CD14-positive monocyte (primary cell): ENCODE results near the gene ASTN2. TPM values are rescaled to one million over a fixed set of nuclear protein-coding genes. Genes with fewer than 3 reads are reported as not detected.

Experiments
- DNase-seq, 3 donors: peaks; one replicate each; pipeline ENCODE4 v3.0.0-alpha.2; 2011 to 2022
- H2AFZ ChIP-seq: 2 replicates; pipeline ENCODE4 v1.6.0; 2012; ENCODE audit warnings: mild to moderate bottlenecking, low read depth, low read length, inconsistent platforms; ENCODE audit not compliant: insufficient read depth, poor library complexity, severe bottlenecking
- H3K27ac ChIP-seq, 2 donors: 1 replicate in 1 of 2; 2 replicates in 1 of 2; pipeline ENCODE4 v1.5.1; 2012 to 2013; ENCODE audit warnings: low read length in 2 of 2, control low read depth in 1 of 2, inconsistent platforms in 1 of 2, low read depth in 1 of 2, mild to moderate bottlenecking in 1 of 2
- H3K27me3 ChIP-seq, 2 donors: one replicate each; pipeline versions ENCODE4 v1.6.0 to v1.6.1; 2011 to 2013; ENCODE audit warnings: low read length in 2 of 2; ENCODE audit not compliant: control insufficient read depth in 2 of 2, insufficient read depth in 2 of 2
- H3K36me3 ChIP-seq, 2 donors: replicated peaks in 1 of 2; 1 replicate in 1 of 2; 2 replicates in 1 of 2; pipeline versions ENCODE4 v1.5.1 to v1.6.1; 2012 to 2013; ENCODE audit warnings: low read length in 2 of 2, control low read depth in 1 of 2, inconsistent platforms in 1 of 2, mild to moderate bottlenecking in 1 of 2; ENCODE audit not compliant: insufficient read depth in 2 of 2, control insufficient read depth in 1 of 2
- H3K4me1 ChIP-seq, 2 donors: 1 replicate in 1 of 2; 2 replicates in 1 of 2; pipeline versions ENCODE4 v1.5.1 to v1.6.1; 2012 to 2013; ENCODE audit warnings: low read length in 2 of 2, control low read depth in 1 of 2, inconsistent platforms in 1 of 2, mild to moderate bottlenecking in 1 of 2, moderate library complexity in 1 of 2; ENCODE audit not compliant: insufficient read depth in 2 of 2, control insufficient read depth in 1 of 2
- H3K4me2 ChIP-seq: replicated peaks from 2 replicates; pipeline ENCODE3; 2012; ENCODE audit warnings: low read length, moderate library complexity, mild to moderate bottlenecking; ENCODE audit not compliant: poor library complexity, severe bottlenecking; ENCODE audit errors: extremely low read depth
- H3K4me3 ChIP-seq, 3 experiments: fragments of 200-600 bp in 1 of 3; sonication (generic) in 1 of 3; replicated peaks in 1 of 3; 1 replicate in 2 of 3; 2 replicates in 1 of 3; pipeline ENCODE4 v1.5.1; 2011 to 2013; ENCODE audit warnings: low read length in 3 of 3, mild to moderate bottlenecking in 3 of 3, control low read depth in 2 of 3, low read depth in 2 of 3, inconsistent platforms in 1 of 3, moderate library complexity in 1 of 3
- H3K79me2 ChIP-seq: 2 replicates; pipeline ENCODE4 v1.6.0; 2012; ENCODE audit warnings: mild to moderate bottlenecking, control low read depth, inconsistent platforms, low read length, moderate library complexity; ENCODE audit not compliant: insufficient read depth
- H3K9ac ChIP-seq: 2 replicates; pipeline ENCODE4 v1.6.0; 2017; ENCODE audit warnings: low read length, mild to moderate bottlenecking; ENCODE audit not compliant: insufficient read depth, poor library complexity, severe bottlenecking
- H3K9me3 ChIP-seq, 2 donors: replicated peaks in 1 of 2; 1 replicate in 1 of 2; 2 replicates in 1 of 2; pipeline versions ENCODE4 v1.5.1 to v1.6.1; 2012 to 2013; ENCODE audit warnings: low read length in 2 of 2, control low read depth in 1 of 2; ENCODE audit not compliant: control insufficient read depth in 1 of 2, insufficient read depth in 1 of 2
- H4K20me1 ChIP-seq: 2 replicates; pipeline ENCODE4 v1.6.0; 2012; ENCODE audit warnings: mild to moderate bottlenecking, low read length, control low read depth, moderate library complexity; ENCODE audit not compliant: insufficient read depth
- H3K27ac Mint-ChIP-seq, 7 donors: one replicate each; pipeline ENCODE4 v1.8.0; 2020; ENCODE audit warnings: mild to moderate bottlenecking in 7 of 7, mixed read lengths in 7 of 7, moderate library complexity in 6 of 7, inconsistent platforms in 2 of 7
- H3K27me3 Mint-ChIP-seq, 3 donors: one replicate each; pipeline ENCODE4 v1.8.0; 2021 to 2022; ENCODE audit warnings: low read depth in 3 of 3, mild to moderate bottlenecking in 3 of 3, mixed read lengths in 3 of 3, moderate library complexity in 3 of 3, inconsistent platforms in 1 of 3
- H3K36me3 Mint-ChIP-seq, 2 donors: one replicate each; pipeline ENCODE4 v1.8.0; 2020; ENCODE audit warnings: mixed read lengths in 2 of 2, inconsistent platforms in 1 of 2, mild to moderate bottlenecking in 1 of 2
- H3K4me1 Mint-ChIP-seq: one replicate; pipeline ENCODE4 v1.8.0; 2020; ENCODE audit warnings: mild to moderate bottlenecking, mixed read lengths
- H3K4me3 Mint-ChIP-seq, 2 donors: one replicate each; pipeline ENCODE4 v1.8.0; 2020; ENCODE audit warnings: mild to moderate bottlenecking in 2 of 2, mixed read lengths in 2 of 2, moderate library complexity in 1 of 2
- H3K9me3 Mint-ChIP-seq, 7 donors: one replicate each; pipeline ENCODE4 v1.8.0; 2020 to 2022; ENCODE audit warnings: mixed read lengths in 7 of 7, mild to moderate bottlenecking in 6 of 7, moderate library complexity in 6 of 7, inconsistent platforms in 2 of 7
- CTCF ChIP-seq: fragments of 200-600 bp; IDR thresholded peaks from one replicate; pipeline ENCODE4 v1.8.0; 2022; ENCODE audit warnings: antibody characterized with exemption, mild to moderate bottlenecking
- WGBS: methylation state at CpG from one replicate; pipeline ENCODE4 v1.1.5; 2013; ENCODE audit warnings: missing lambda C conversion rate; ENCODE audit not compliant: insufficient coverage; 5-methylcytosine and 5-hydroxymethylcytosine counted together
- intact Hi-C, 2 donors: fragments of 100-400 bp; cut with micrococcal nuclease; formaldehyde crosslinking; loops; one replicate each; pipeline versions ENCODE4 v1.15.0 to v1.15.1; 2023
- polyA plus RNA-seq, 3 donors: library from polyadenylated mRNA; depleted of rRNA in 1 of 3; unstranded in 2 of 3; stranded (reverse) in 1 of 3; fragments of 300-500 nt in 2 of 3; fragments of >200 nt in 1 of 3; fragmentation: Illumina TruSeq in 2 of 3; gene quantifications; 1 replicate in 2 of 3; 2 replicates in 1 of 3; pipeline ENCODE4 v1.2.3, GENCODE V29; 2012 to 2021

Gene ASTN2
- polyA plus RNA-seq, 3 donors = not detected

DNA sequence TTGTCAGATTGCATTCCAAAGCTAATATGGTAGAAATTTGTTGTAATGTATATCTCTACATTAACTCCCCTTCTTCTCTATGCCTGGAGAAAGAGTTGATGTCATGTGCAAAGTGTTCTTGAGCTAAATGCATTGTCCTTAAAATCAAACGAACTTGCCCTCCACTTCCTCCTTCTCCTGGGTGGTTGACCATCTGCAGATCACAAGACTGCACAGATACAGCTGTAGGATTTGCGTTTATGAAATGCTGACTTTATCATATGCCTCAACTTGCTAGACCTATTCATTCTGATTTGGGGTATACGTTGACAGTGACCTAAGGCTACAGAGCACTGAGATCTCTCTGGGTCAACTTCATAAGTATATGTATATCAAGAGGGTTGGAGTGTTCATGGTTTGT, 719.4 kb downstream of the ASTN2 start:
- no peak overlapping the region for H3K4me3 ChIP-seq

DNA sequence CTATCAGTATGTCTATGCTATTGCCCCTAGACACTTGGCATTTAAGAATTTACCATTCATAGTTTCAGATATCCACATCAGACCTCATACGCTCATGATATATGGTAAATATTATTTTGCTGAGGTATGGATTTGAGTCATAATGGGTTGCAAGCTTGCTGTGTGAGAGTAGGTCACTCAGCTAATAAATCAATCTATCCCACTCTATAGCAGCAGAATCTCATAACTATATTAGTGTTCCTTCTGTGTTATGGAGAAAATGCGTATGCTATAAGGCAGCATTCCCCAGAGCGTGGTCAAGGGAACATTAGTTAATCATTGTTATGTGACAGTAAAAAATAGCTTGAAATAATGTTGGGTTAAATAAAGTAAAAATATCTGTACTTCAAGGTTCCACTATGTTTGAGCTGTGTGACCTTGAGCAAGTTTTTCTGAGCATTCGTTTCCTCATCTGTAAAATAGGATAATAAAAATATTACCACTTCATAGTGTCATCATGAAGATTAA, 720.0 kb downstream of the ASTN2 start:
- Mint-ChIP-seq H3K27me3 (peaks cover 0 to 4% (median 0%) of the 10 kb centered on the region in 3 donors), H3K27ac (no peak overlapping the region), H3K4me3 (no peak overlapping the region), H3K9me3 (peaks cover 0 to 7% (median 1%) of the 10 kb centered on the region in 7 donors), H3K36me3 (peaks cover 17 to 21% of the 10 kb centered on the region in 2 donors), H3K4me1 (peaks cover 4% of the 10 kb centered on the region)
- Histone ChIP-seq H3K27me3 (no peaks in the 10 kb centered on the region), H3K9me3 (no peaks in the 10 kb centered on the region), H3K4me3 (no peak overlapping the region), H3K4me2 (no peak overlapping the region), H3K79me2 (no peaks in the 10 kb centered on the region), H3K36me3 (peaks cover 13 to 23% of the 10 kb centered on the region in 2 donors), H3K9ac (no peak overlapping the region), H2AFZ (no peak overlapping the region), H3K27ac (no peak overlapping the region), H3K4me1 (no peaks in the 10 kb centered on the region), H4K20me1 (no peaks in the 10 kb centered on the region)
- no peak for TF ChIP-seq CTCF
- no peak for DNase-seq
- no CpG with 5 or more reads among the region's 4 CpGs for WGBS
- intact Hi-C loops = no loop called here

More for the DNA sequence above, 719.4 kb downstream of the ASTN2 start:
- Histone ChIP-seq H3K79me2 (no peaks in the 10 kb centered on the region), H3K27me3 (no peaks in the 10 kb centered on the region), H3K9me3 (no peaks in the 10 kb centered on the region), H3K36me3 (peaks cover 13 to 25% of the 10 kb centered on the region in 2 donors), H2AFZ (no peak overlapping the region), H3K4me1 (no peaks in the 10 kb centered on the region), H3K4me2 (no peak overlapping the region), H3K27ac (no peak overlapping the region), H3K9ac (no peak overlapping the region), H4K20me1 (no peaks in the 10 kb centered on the region)
- Mint-ChIP-seq H3K27ac (no peak overlapping the region), H3K9me3 (peaks cover 0 to 7% (median 1%) of the 10 kb centered on the region in 7 donors), H3K36me3 (peaks cover 18 to 21% of the 10 kb centered on the region in 2 donors), H3K4me1 (peaks cover 4% of the 10 kb centered on the region), H3K4me3 (no peak overlapping the region), H3K27me3 (peaks cover 0 to 4% (median 0%) of the 10 kb centered on the region in 3 donors)
- WGBS = no CpG with 5 or more reads among the region's 3 CpGs
- intact Hi-C loops = no loop called here
- DNase-seq = no peak
- no peak for TF ChIP-seq CTCF
